HepG2 (cell line): ENCODE data around the gene ERRFI1. TPM values are rescaled to one million over a fixed set of nuclear protein-coding genes. Genes with fewer than 3 reads are reported as not detected.
A peak's percentile ranks its signal among the peaks of the same experiment; 100 is the strongest.

ENCODE experiments used
- DMTF1 ChIP-seq: sonication (generic); formaldehyde crosslinking; IDR thresholded peaks from 2 replicates; pipeline ENCODE4 v1.4.0; 2020; ENCODE audit warnings: mild to moderate bottlenecking, missing genetic modification reagents
- HIC2 ChIP-seq: sonication (generic); formaldehyde crosslinking; IDR thresholded peaks from 2 replicates; pipeline ENCODE4 v1.9.0; 2022; ENCODE audit warnings: low read depth, missing genetic modification reagents
- HMGXB4 ChIP-seq, 2 experiments: sonication (generic) in 1 of 2; formaldehyde crosslinking in 1 of 2; IDR thresholded peaks; 2 replicates each; pipeline versions ENCODE4 v1.4.0 to v1.6.1; 2018 to 2020; ENCODE audit warnings: missing genetic modification reagents in 2 of 2, borderline replicate concordance in 1 of 2, low read depth in 1 of 2, mild to moderate bottlenecking in 1 of 2, missing biosample characterization in 1 of 2
- KLF12 ChIP-seq: sonication (generic); formaldehyde crosslinking; IDR thresholded peaks from 2 replicates; pipeline ENCODE4 v1.4.0; 2020; ENCODE audit warnings: missing genetic modification reagents, borderline replicate concordance
- LBX2 ChIP-seq: sonication (generic); formaldehyde crosslinking; IDR thresholded peaks from 2 replicates; pipeline ENCODE4 v1.5.0; 2020; ENCODE audit warnings: missing genetic modification reagents, mild to moderate bottlenecking, borderline replicate concordance
- MIER2 ChIP-seq: IDR thresholded peaks from 2 replicates; pipeline ENCODE4 v1.6.1; 2016; ENCODE audit warnings: missing biosample characterization, missing genetic modification reagents
- NFKB2 ChIP-seq: sonication (generic); formaldehyde crosslinking; IDR thresholded peaks from 2 replicates; pipeline ENCODE4 v1.4.0; 2020; ENCODE audit warnings: missing genetic modification reagents, borderline replicate concordance
- NR2F6 ChIP-seq, 2 experiments: IDR thresholded peaks; 2 replicates each; pipeline ENCODE4 v1.6.1; 2016; ENCODE audit warnings: antibody characterized with exemption in 1 of 2, mild to moderate bottlenecking in 1 of 2
- PLSCR1 ChIP-seq: sonication (generic); formaldehyde crosslinking; IDR thresholded peaks from 2 replicates; pipeline ENCODE4 v1.5.0; 2020; ENCODE audit warnings: missing genetic modification reagents, mild to moderate bottlenecking, borderline replicate concordance
- RNF2 ChIP-seq: fragments of 450-650 bp; conservative IDR thresholded peaks from 2 replicates; pipeline ENCODE4 v1.6.1; 2016; ENCODE audit warnings: low read depth
- SAP130 ChIP-seq: IDR thresholded peaks from 2 replicates; pipeline ENCODE4 v1.6.1; 2016; ENCODE audit warnings: low read depth
- SRY ChIP-seq: sonication (generic); formaldehyde crosslinking; IDR thresholded peaks from 2 replicates; pipeline ENCODE4 v1.8.0; 2022; ENCODE audit warnings: mild to moderate bottlenecking, missing genetic modification reagents
- TFAP4 ChIP-seq: sonication (generic); IDR thresholded peaks from 2 replicates; pipeline ENCODE4 v1.6.1; 2016; ENCODE audit warnings: low read depth, borderline replicate concordance
- ZNF530 ChIP-seq: sonication (generic); formaldehyde crosslinking; IDR thresholded peaks from 2 replicates; pipeline ENCODE4 v1.5.0; 2020; ENCODE audit warnings: low read depth, mild to moderate bottlenecking, missing genetic modification reagents
- ZNF616 ChIP-seq: sonication (generic); formaldehyde crosslinking; IDR thresholded peaks from 2 replicates; pipeline ENCODE4 v1.5.0; 2020; ENCODE audit warnings: low read depth, mild to moderate bottlenecking, missing genetic modification reagents
- ZNF691 ChIP-seq: sonication (generic); formaldehyde crosslinking; IDR thresholded peaks from 2 replicates; pipeline ENCODE4 v1.4.0; 2020; ENCODE audit warnings: missing genetic modification reagents, low read depth, mild to moderate bottlenecking, borderline replicate concordance
- ZNF83 ChIP-seq: sonication (generic); formaldehyde crosslinking; IDR thresholded peaks from 2 replicates; pipeline ENCODE4 v1.4.0; 2020; ENCODE audit warnings: missing genetic modification reagents, mild to moderate bottlenecking, borderline replicate concordance
- ZSCAN5A ChIP-seq: sonication (generic); formaldehyde crosslinking; IDR thresholded peaks from 2 replicates; pipeline ENCODE4 v1.8.0; 2022; ENCODE audit warnings: mild to moderate bottlenecking, missing genetic modification reagents, borderline replicate concordance
- polyA plus RNA-seq, 8 experiments: library from polyadenylated mRNA; depleted of rRNA in 3 of 8; stranded (reverse) in 7 of 8; unstranded in 1 of 8; fragments of >200 nt; fragmentation: Illumina TruSeq in 4 of 8; extraction: Trizol in 4 of 8; gene quantifications; 2 replicates each; pipeline versions ENCODE4 v1.2.1 to v1.2.3, GENCODE V29; 2011 to 2016; ENCODE audit warnings: low read depth in 4 of 8, missing spikeins in 1 of 8, mixed read lengths in 1 of 8; ENCODE audit not compliant: insufficient read depth in 1 of 8
- total RNA-seq, 5 experiments: library from RNA; depleted of rRNA; stranded (reverse); fragments of >200 nt; fragmentation: Illumina TruSeq; extraction: Trizol; gene quantifications; 2 replicates each; pipeline ENCODE4 v1.2.3, GENCODE V29; 2016; ENCODE audit warnings: low read depth in 1 of 5

The ERRFI1 gene
- total and polyA plus RNA-seq, 2 of the 13 experiments (the other 11 are each of a cell fraction or from before 2014, with no cell fraction given): 84.4 to 753 TPM

GRCh38 chr1:8021676-8022266 is 4.3 kb downstream of the ERRFI1 start (continued):
- TF ChIP-seq KLF12 (CRISPR knock-in tag): no peak
- no peak for TF ChIP-seq HIC2 (CRISPR knock-in tag)
- TF ChIP-seq PLSCR1 (CRISPR knock-in tag): no peak
- 0 out of 2 replicates have a peak, but pooled peaks have one; percentile 15 for TF ChIP-seq SAP130 (CRISPR knock-in tag)
- no peak for TF ChIP-seq LBX2 (CRISPR knock-in tag)
- TF ChIP-seq SRY (CRISPR knock-in tag): no peak
- no peak for TF ChIP-seq ZNF530 (CRISPR knock-in tag)
- no peak for TF ChIP-seq NR2F6 (IDR thresholded peaks at IDR 0.05)
- no peak for TF ChIP-seq NR2F6 (CRISPR knock-in tag; IDR thresholded peaks at IDR 0.05)
- no peak for TF ChIP-seq TFAP4
- TF ChIP-seq ZNF616 (CRISPR knock-in tag): no peak
- no peak for TF ChIP-seq ZNF83 (CRISPR knock-in tag)
- no peak for TF ChIP-seq NFKB2 (CRISPR knock-in tag)
- TF ChIP-seq ZNF691 (CRISPR knock-in tag): no peak
- TF ChIP-seq RNF2: no peak
- TF ChIP-seq MIER2 (CRISPR knock-in tag): no peak
- TF ChIP-seq ZSCAN5A (CRISPR knock-in tag): no peak
- TF ChIP-seq HMGXB4 (CRISPR knock-in tag; IDR thresholded peaks at IDR 0.05; ENCODE audit: borderline replicate concordance in 1 of 2, low read depth in 1 of 2): no peak
- no peak for TF ChIP-seq DMTF1
